ENCODE data around the gene FHAD1. TPM values are rescaled to one million over a fixed set of nuclear protein-coding genes. Genes with fewer than 3 reads are reported as not detected.

The FHAD1 gene
- total and polyA plus RNA-seq, 9 of the 15 experiments (the other 6 are each of a cell fraction or from before 2014, with no cell fraction given), result 0.32 to 2.1 (median 1.5) TPM; not detected in 1

DNA sequence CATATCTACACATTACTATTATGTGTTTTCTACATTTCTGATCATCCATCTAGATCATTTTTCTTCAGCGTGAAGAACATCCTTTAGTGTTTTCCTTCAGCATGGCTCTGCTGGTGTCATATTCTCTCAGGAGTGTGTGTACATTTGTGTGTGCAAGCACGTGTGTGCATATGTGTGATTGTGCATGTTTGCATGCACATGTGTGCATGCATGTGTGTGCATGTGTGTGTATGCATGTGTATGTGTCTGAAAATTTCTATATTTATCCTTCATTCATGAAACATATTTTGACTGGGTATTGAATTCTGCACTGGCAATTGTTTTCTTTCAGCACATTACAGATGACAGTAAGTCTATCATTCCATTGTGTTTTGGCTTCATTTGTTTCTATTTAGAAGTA lies 74.6 kb downstream of the FHAD1 start (continued):
- TF ChIP-seq, protein P1, sequence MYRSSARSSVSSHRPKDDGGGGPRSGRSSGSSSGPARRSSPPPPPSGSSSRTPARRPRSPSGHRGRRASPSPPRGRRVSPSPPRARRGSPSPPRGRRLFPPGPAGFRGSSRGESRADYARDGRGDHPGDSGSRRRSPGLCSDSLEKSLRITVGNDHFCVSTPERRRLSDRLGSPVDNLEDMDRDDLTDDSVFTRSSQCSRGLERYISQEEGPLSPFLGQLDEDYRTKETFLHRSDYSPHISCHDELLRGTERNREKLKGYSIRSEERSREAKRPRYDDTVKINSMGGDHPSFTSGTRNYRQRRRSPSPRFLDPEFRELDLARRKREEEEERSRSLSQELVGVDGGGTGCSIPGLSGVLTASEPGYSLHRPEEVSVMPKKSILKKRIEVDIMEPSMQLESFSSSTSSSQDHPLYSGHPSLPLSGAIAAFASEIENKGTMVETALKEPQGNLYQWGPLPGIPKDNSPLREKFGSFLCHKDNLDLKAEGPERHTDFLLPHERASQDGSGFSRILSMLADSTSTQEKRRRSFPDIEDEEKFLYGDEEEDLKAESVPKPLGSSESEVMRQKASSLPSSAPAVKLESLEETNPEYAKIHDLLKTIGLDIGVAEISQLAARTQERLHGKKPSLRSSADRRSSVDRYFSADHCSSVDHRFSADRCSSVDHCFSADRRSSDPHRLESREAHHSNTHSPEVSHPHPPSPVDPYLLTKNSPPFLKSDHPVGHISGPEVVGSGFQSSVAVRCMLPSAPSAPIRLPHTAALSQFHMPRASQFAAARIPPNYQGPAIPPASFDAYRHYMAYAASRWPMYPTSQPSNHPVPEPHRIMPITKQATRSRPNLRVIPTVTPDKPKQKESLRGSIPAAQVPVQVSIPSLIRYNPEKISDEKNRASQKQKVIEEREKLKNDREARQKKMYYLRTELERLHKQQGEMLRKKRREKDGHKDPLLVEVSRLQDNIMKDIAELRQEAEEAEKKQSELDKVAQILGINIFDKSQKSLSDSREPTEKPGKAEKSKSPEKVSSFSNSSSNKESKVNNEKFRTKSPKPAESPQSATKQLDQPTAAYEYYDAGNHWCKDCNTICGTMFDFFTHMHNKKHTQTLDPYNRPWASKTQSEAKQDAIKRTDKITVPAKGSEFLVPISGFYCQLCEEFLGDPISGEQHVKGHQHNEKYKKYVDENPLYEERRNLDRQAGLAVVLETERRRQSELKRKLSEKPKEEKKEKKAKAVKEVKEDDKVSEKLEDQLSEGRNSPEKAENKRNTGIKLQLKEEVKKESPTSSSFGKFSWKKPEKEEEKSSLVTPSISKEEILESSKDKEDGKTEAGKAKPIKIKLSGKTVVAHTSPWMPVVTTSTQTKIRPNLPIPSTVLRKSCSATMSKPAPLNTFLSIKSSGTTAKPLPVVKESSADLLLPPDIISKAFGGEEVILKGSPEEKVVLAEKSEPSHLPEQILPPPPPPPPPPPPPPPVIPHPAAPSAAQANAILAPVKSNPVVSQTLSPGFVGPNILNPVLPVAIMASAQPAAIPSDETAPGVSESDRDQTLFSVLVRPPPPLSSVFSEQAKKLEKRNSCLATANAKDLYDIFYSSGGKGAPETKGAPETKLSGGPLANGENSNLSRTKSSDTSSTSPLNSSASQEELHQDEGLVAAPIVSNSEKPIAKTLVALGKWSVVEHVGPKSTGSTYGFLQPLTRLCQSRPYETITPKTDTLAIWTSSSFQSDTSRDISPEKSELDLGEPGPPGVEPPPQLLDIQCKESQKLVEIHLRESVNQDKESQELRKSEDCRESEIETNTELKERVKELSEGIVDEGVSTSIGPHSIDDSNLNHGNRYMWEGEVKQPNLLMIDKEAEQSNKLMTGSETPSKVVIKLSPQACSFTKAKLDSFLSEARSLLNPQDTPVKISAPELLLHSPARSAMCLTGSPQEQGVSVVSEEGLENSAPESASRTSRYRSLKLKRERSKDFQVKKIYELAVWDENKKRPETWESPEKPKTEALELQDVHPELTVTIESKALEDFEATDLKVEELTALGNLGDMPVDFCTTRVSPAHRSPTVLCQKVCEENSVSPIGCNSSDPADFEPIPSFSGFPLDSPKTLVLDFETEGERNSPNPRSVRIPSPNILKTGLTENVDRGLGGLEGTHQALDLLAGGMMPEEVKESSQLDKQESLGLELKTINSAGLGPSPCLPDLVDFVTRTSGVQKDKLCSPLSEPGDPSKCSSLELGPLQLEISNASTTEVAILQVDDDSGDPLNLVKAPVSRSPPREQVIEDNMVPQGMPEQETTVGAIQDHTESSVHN (IDR thresholded peaks at IDR 0.05; ENCODE audit: borderline replicate concordance in 1 of 2, low read depth in 1 of 2), result no peak
- no peak for TF ChIP-seq FOXJ3 (CRISPR knock-in tag; IDR thresholded peaks at IDR 0.05)
- TF ChIP-seq CREM (IDR thresholded peaks at IDR 0.05; ENCODE audit: low read depth), result no peak
- TF ChIP-seq XRCC5 (IDR thresholded peaks at IDR 0.05; ENCODE audit: low read depth, low read length), result no peak
- no peak for TF ChIP-seq DPF2 (IDR thresholded peaks at IDR 0.05)
- no peak for TF ChIP-seq ZEB2 (IDR thresholded peaks at IDR 0.05)

Data from K562 (cell line).